SU-DHL-6 (cell line): ENCODE measurements around the gene RBFOX2.
"Not testable (repeated sequence)": the region's sequence is repeated elsewhere in the genome, so short reads cannot be mapped to it uniquely, and the experiment has no call there.

Source experiments
- H2AFZ ChIP-seq: fragments of 200-600 bp; sonication (generic); 2 replicates; pipeline ENCODE4 v1.6.1; 2014; ENCODE audit warnings: low read depth, mild to moderate bottlenecking, moderate library complexity, mixed read lengths, antibody characterized with exemption, low read length; ENCODE audit not compliant: severe bottlenecking
- H3F3A ChIP-seq: fragments of 200-600 bp; shearing (Covaris generic); 2 replicates; pipeline ENCODE4 v1.6.0; 2016; ENCODE audit warnings: antibody characterized with exemption, mild to moderate bottlenecking; ENCODE audit not compliant: insufficient read depth
- H3K27ac ChIP-seq: fragments of 200-600 bp; sonication (generic); 2 replicates; pipeline ENCODE4 v1.5.1; 2016; ENCODE audit warnings: low read depth, mild to moderate bottlenecking, low read length, moderate library complexity, mixed read lengths
- H3K27me3 ChIP-seq: fragments of 200-600 bp; sonication (generic), shearing (Covaris generic); 2 replicates; pipeline ENCODE4 v1.6.0; 2014; ENCODE audit warnings: mild to moderate bottlenecking, low read length
- H3K36me3 ChIP-seq: fragments of 200-600 bp; sonication (generic); 2 replicates; pipeline ENCODE4 v1.6.1; 2014; ENCODE audit warnings: mild to moderate bottlenecking, low read length, mixed read lengths
- H3K4me2 ChIP-seq: fragments of 300-600, 200-600 bp; shearing (Covaris generic), sonication (generic); 2 replicates; pipeline ENCODE4 v1.6.0; 2014; ENCODE audit warnings: low read length, low read depth, mild to moderate bottlenecking; ENCODE audit not compliant: poor library complexity, severe bottlenecking
- H3K4me3 ChIP-seq: fragments of 200-600 bp; sonication (generic); 2 replicates; pipeline ENCODE4 v1.5.1; 2014; ENCODE audit warnings: antibody characterized with exemption, low read length, mild to moderate bottlenecking, mixed read lengths; ENCODE audit not compliant: insufficient read depth, poor library complexity, severe bottlenecking
- H3K79me2 ChIP-seq: fragments of 200-600 bp; sonication (generic); 2 replicates; pipeline ENCODE4 v1.6.1; 2014; ENCODE audit warnings: mild to moderate bottlenecking, low read length, moderate library complexity; ENCODE audit not compliant: insufficient read depth
- H3K9ac ChIP-seq: fragments of 200-600 bp; sonication (generic); 2 replicates; pipeline ENCODE4 v1.7.0; 2014; ENCODE audit warnings: mild to moderate bottlenecking, low read length
- H3K9me2 ChIP-seq: fragments of 200-600 bp; sonication (generic); replicated peaks from 2 replicates; pipeline ENCODE4 v1.6.1; 2014; ENCODE audit warnings: low read length; ENCODE audit not compliant: insufficient read depth
- H3K9me3 ChIP-seq: fragments of 200-600 bp; sonication (generic); 2 replicates; pipeline ENCODE4 v1.6.1; 2014; ENCODE audit warnings: low read length, mixed read lengths; ENCODE audit not compliant: insufficient read depth
- H4K20me1 ChIP-seq: fragments of 200-600 bp; sonication (generic); 2 replicates; pipeline ENCODE4 v1.6.1; 2014; ENCODE audit warnings: low read depth, mild to moderate bottlenecking, antibody characterized with exemption, low read length, moderate library complexity, mixed read lengths
- EZH2phosphoT487 ChIP-seq: fragments of 200-600 bp; sonication (generic), shearing (Covaris generic); conservative IDR thresholded peaks from 2 replicates; pipeline ENCODE4 v1.6.1; 2018; ENCODE audit warnings: mild to moderate bottlenecking, antibody characterized with exemption, low read length, moderate library complexity, mixed read lengths
- TF ChIP-seq, protein P1 (sequence below): fragments of 200-600 bp; sonication (generic); IDR thresholded peaks from one replicate; pipeline ENCODE4 v1.5.1; 2017; ENCODE audit warnings: antibody characterized with exemption, mild to moderate bottlenecking, low read length, moderate library complexity; ENCODE audit not compliant: insufficient read depth, poor library complexity, severe bottlenecking

The RBFOX2 gene

DNA sequence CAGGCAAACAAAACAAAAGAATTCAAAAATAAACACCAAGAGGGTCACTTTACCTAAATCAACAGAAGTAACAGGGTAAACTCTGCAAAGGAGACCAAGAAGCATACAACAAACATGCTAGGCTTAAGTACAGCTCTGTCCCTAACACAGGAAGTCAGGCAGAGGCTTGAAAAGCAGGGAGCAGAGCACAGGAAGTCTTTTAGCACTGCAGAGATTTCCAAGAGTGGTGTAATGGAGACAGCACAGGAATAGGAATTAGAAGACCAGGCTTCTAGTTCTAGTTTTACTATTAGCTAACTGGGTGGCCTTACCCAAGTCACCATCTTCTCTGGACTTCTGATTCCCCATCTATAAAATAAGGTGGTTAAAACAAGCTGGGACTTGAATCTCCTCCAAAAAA, 1.9 kb downstream of the RBFOX2 start:
- H3K27me3 ChIP-seq, result no peaks in the 10 kb centered on the region
- H3K9me3 ChIP-seq, result no peaks in the 10 kb centered on the region
- H3K36me3 ChIP-seq, result no peaks in the 10 kb centered on the region
- H3K9ac ChIP-seq, result no peak overlapping the region
- H3K4me2 ChIP-seq, result no peak overlapping the region
- H3K79me2 ChIP-seq, result no peaks in the 10 kb centered on the region
- no peak overlapping the region for H3K4me3 ChIP-seq
- no peaks in the 10 kb centered on the region for H3K9me2 ChIP-seq
- H3F3A ChIP-seq, result peaks cover 11% of the 10 kb centered on the region
- TF ChIP-seq, protein P1, sequence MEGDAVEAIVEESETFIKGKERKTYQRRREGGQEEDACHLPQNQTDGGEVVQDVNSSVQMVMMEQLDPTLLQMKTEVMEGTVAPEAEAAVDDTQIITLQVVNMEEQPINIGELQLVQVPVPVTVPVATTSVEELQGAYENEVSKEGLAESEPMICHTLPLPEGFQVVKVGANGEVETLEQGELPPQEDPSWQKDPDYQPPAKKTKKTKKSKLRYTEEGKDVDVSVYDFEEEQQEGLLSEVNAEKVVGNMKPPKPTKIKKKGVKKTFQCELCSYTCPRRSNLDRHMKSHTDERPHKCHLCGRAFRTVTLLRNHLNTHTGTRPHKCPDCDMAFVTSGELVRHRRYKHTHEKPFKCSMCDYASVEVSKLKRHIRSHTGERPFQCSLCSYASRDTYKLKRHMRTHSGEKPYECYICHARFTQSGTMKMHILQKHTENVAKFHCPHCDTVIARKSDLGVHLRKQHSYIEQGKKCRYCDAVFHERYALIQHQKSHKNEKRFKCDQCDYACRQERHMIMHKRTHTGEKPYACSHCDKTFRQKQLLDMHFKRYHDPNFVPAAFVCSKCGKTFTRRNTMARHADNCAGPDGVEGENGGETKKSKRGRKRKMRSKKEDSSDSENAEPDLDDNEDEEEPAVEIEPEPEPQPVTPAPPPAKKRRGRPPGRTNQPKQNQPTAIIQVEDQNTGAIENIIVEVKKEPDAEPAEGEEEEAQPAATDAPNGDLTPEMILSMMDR, result no peak
- no peak for TF ChIP-seq EZH2phosphoT487
- no peak overlapping the region for H2AFZ ChIP-seq
- H3K27ac ChIP-seq, result no peak overlapping the region
- no peaks in the 10 kb centered on the region for H4K20me1 ChIP-seq

- Histone ChIP-seq H2AFZ (no peak overlapping the region), H4K20me1 (no peaks in the 10 kb centered on the region), H3K27ac (no peak overlapping the region), H3K9me2 (no peaks in the 10 kb centered on the region), H3K9me3 (no peaks in the 10 kb centered on the region), H3K79me2 (no peaks in the 10 kb centered on the region), H3K4me2 (no peak overlapping the region), H3F3A (peaks cover 9% of the 10 kb centered on the region), H3K4me3 (no peak overlapping the region), H3K36me3 (no peaks in the 10 kb centered on the region), H3K9ac (no peak overlapping the region), H3K27me3 (no peaks in the 10 kb centered on the region)
- no peak for TF ChIP-seq EZH2phosphoT487
- TF ChIP-seq, protein P1, result no peak
Observed at GRCh38 chr22:36022697-36023096, 5.9 kb downstream of the RBFOX2 start.

- Histone ChIP-seq H3K9ac (no peak overlapping the region), H2AFZ (no peak overlapping the region), H3K27ac (no peak overlapping the region), H4K20me1 (no peaks in the 10 kb centered on the region), H3F3A (peaks cover 4% of the 10 kb centered on the region), H3K36me3 (no peaks in the 10 kb centered on the region), H3K4me3 (no peak overlapping the region), H3K79me2 (no peaks in the 10 kb centered on the region), H3K4me2 (no peak overlapping the region), H3K9me3 (no peaks in the 10 kb centered on the region), H3K9me2 (no peaks in the 10 kb centered on the region), H3K27me3 (no peaks in the 10 kb centered on the region)
- TF ChIP-seq EZH2phosphoT487, result no peak
- TF ChIP-seq, protein P1, result no peak
Observed at GRCh38 chr22:36022162-36022561, 6.5 kb downstream of the RBFOX2 start.

DNA sequence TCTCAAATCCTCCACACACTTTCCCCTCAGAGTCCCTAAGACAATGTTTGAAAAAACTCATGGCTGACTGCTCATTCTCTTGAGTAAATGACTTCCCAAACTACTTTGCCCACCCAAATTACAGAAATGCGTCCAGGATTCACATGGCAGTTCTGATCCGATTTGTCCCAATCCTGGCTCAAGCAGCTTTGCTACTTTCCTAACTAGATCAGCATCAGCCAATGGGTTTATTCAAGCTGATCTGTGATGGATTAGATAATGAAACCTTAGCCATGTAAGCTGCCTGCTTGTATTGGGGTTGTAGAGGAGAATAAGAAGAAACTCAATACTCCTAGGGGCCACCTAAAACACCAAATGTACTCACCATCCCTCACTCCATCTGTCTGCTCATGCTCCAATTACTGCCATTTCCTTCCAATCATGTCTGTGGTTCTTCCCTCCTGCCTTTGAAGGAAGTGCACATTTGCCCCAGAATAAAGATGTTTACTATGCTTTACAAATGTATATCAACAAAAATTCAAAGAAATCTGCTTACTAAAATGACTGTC, 6.9 kb downstream of the RBFOX2 start:
- no peak overlapping the region for H3K4me2 ChIP-seq
- H3K27me3 ChIP-seq, result no peaks in the 10 kb centered on the region
- TF ChIP-seq EZH2phosphoT487, result no peak
- TF ChIP-seq, protein P1, result no peak
- no peaks in the 10 kb centered on the region for H3K9me2 ChIP-seq
- H3F3A ChIP-seq, result no peaks in the 10 kb centered on the region
- no peak overlapping the region for H3K27ac ChIP-seq
- H3K79me2 ChIP-seq, result no peaks in the 10 kb centered on the region
- H2AFZ ChIP-seq, result no peak overlapping the region
- H3K36me3 ChIP-seq, result no peaks in the 10 kb centered on the region
- H4K20me1 ChIP-seq, result no peaks in the 10 kb centered on the region
- no peak overlapping the region for H3K4me3 ChIP-seq
- H3K9ac ChIP-seq, result no peak overlapping the region
- H3K9me3 ChIP-seq, result no peaks in the 10 kb centered on the region

- not testable (repeated sequence) for H2AFZ ChIP-seq, H3K79me2 ChIP-seq
Observed at GRCh38 chr22:36020865-36021264, 7.8 kb downstream of the RBFOX2 start.

More at GRCh38 chr22:36020865-36021264, 7.8 kb downstream of the RBFOX2 start:
- H4K20me1 ChIP-seq, H3K9me3 ChIP-seq, H3K27ac ChIP-seq, H3K9me2 ChIP-seq, H3K4me2 ChIP-seq, H3K9ac ChIP-seq, H3K36me3 ChIP-seq, H3F3A ChIP-seq, H3K27me3 ChIP-seq, H3K4me3 ChIP-seq: not testable (repeated sequence)
